ENCODE results near the gene GOT1.

Gene GOT1

DNA sequence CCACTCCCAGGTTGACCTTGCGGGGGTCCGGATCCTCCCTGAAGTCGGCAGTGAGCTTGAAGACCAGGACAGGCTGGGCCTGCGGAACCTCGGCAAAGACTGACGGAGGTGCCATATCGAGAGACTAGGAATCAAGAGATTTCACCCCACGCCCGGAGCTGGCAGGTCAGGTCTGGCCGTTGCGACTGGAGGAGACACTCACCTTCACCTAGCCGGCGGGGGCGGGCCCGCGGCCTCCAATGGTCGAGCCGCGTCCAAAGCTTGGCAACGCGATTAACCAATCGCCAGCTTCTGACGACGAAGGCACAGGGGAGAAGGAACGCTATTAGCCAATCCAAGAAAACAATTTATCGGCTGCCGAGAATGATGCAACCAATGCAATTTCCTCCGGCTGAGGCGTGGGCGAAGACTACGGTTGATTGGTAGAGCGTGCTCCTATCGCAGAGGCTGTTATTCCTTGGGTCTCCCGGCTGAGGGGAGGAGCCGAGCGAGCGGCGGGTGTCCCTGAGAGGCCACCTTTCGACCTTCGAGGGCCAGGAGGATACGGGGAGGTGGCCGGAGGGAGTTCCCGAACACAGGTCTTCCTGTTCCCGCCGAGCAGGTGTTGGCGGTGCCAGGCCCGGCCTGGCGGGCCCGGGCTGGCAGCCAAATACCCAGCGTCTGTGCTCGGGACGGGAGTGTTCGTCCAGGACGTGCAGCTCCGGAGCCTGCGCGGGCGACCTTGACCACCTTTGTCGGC, at the start of gene GOT1:
GOT1 (minus strand) TSS at position 174 of the 739 bp plus-strand sequence; CDS start at position 115, 59 bp downstream.
- TF ChIP-seq SP1 (IDR thresholded peaks at IDR 0.05) (no peak), L3MBTL2 (conservative IDR thresholded peaks at IDR 0.05) (peak; percentile 83)
- TF ChIP-seq, protein P1, sequence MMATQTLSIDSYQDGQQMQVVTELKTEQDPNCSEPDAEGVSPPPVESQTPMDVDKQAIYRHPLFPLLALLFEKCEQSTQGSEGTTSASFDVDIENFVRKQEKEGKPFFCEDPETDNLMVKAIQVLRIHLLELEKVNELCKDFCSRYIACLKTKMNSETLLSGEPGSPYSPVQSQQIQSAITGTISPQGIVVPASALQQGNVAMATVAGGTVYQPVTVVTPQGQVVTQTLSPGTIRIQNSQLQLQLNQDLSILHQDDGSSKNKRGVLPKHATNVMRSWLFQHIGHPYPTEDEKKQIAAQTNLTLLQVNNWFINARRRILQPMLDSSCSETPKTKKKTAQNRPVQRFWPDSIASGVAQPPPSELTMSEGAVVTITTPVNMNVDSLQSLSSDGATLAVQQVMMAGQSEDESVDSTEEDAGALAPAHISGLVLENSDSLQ (IDR thresholded peaks at IDR 0.05) = peak; percentile 97
- ChIA-PET POLR2A (interaction anchor here (0.6 to 2.4 kb wide), 32 partner anchors 9 to 996 kb away, joined by 3 to 25 read pairs (median 4); partner anchors contain the start of genes CNNM1, CUTC, ENTPD7 and SLC25A28), CTCF (no interaction called here)
- peak; percentile 99 for DNase-seq (ENCODE audit: extremely low spot score)

DNA sequence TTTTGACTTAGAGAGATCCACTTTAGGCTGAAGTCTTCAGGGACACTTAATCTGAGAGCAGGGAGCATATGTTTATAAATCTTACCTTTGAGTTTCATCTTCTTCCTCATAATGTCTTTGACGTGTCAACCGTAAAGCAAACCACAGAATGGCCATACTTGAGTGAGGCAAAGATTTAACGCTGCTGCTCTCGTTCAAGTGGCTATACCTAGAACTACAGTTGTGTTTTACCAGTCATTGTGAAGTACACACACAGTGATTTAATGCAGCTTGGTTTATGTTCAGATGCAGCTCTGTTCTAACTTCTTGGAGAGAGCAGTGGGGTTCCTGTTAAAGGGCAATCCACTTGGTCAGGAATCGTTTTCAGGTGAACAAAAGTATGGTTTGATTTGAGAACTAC, 39.9 kb upstream of the GOT1 start:
- DNase-seq (ENCODE audit: extremely low spot score) = no peak
- no peak for TF ChIP-seq ELF4 (IDR thresholded peaks at IDR 0.05)
- ChIA-PET CTCF (interaction anchor here (1.5 kb wide), 1 partner anchor 15 kb away, joined by 3 read pairs; no protein-coding TSS in a partner anchor), POLR2A (interaction anchor here (0.8 kb wide), 1 partner anchor 20 kb away, joined by 4 read pairs; no protein-coding TSS in a partner anchor)

DNA sequence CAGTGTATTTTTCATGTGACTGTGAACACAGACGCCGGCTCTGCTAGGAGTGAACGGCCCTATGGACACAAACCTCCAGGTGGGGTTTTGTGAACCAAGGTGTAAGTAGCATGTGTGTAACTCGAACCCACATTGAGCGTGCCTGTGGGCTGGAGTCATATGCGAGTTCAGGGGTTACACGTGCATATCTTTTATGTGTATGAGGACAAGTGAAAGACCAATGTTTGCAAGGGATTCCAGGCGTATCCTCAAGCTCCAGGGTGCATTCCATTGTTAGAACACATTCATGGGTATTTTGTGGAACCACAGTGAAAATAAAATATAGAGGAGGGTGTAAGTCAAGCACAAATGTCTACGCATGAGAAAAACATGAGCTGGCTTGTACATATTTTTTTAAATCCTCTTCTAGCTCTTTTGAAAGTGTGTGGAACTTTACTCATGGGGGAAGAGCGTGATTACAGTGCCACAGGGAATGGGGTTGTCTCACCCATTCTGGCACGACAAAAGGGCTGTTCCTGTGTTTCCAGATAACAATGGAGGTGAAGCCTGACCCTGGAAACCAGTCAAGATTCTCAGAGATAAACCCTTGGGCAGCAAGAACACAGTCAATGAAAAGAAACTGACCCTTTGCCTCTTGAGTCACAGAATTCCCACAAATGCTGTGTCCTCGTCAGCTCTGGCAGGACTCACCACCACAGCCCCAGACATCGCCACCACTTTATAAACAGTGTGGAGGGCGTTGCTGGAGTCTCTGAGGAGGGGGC, 37.0 kb upstream of the GOT1 start:
- TF ChIP-seq HDGF (IDR thresholded peaks at IDR 0.05; ENCODE audit: borderline replicate concordance) (no peak), SP1 (IDR thresholded peaks at IDR 0.05) (no peak)
- CTCF ChIA-PET = interaction anchor here (1.0 kb wide), 1 partner anchor 25 kb away, joined by 3 read pairs; no protein-coding TSS in a partner anchor
- DNase-seq (ENCODE audit: extremely low spot score) = no peak
- POLR2A ChIA-PET = no interaction called here

DNA sequence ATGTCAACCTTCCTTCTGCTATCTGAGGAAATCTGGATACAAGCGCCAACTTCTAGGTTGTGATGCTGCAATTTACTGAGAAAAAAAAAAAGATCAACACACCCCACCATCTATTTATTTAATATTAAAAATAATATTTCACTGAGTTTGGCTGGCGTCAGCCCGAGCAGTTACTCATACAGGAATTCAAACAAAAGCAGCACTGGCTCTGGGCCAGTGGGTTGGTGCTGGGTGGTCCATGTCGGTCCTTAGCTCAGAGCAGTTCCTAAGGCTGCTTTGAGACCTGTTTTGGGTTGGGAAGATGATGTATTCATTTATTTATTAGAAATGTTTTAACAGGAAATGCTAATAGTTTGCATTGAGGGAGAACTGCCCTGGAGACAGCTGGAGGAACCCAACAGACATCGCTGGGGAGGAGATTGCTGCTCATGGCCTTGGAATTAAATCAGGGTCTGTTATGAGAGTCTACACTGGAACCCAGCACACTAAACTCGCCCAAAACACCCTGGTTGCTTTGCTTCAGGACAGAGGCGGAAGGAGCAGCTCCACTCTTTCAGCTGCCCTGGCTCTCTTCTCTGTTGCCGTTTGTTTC, 36.3 kb upstream of the GOT1 start:
- ChIA-PET CTCF (interaction anchor here (1.0 kb wide), 1 partner anchor 25 kb away, joined by 3 read pairs; no protein-coding TSS in a partner anchor), POLR2A (no interaction called here)
- TF ChIP-seq FOXK2 (IDR thresholded peaks at IDR 0.05) = no peak
- no peak for TF ChIP-seq ELF4 (IDR thresholded peaks at IDR 0.05)
- no peak for TF ChIP-seq FOXA1 (IDR thresholded peaks at IDR 0.05)
- TF ChIP-seq HDGF (IDR thresholded peaks at IDR 0.05; ENCODE audit: borderline replicate concordance) = no peak
- TF ChIP-seq, protein P1 (IDR thresholded peaks at IDR 0.05) = no peak
- no peak for TF ChIP-seq BHLHE40 (IDR thresholded peaks at IDR 0.05; ENCODE audit: borderline replicate concordance)
- no peak for TF ChIP-seq ZNF384 (IDR thresholded peaks at IDR 0.05)
- no peak for TF ChIP-seq SP1 (IDR thresholded peaks at IDR 0.05)
- TF ChIP-seq FOXM1 (IDR thresholded peaks at IDR 0.05; ENCODE audit: borderline replicate concordance) = no peak
- no peak for TF ChIP-seq SUZ12 (IDR thresholded peaks at IDR 0.05)
- no peak for TF ChIP-seq CTBP1 (IDR thresholded peaks at IDR 0.05; ENCODE audit: borderline replicate concordance)
- no peak for TF ChIP-seq TARDBP (IDR thresholded peaks at IDR 0.05)
- no peak for TF ChIP-seq ARNT (IDR thresholded peaks at IDR 0.05)
- TF ChIP-seq L3MBTL2 (conservative IDR thresholded peaks at IDR 0.05) = no peak
- no peak for TF ChIP-seq NFRKB (IDR thresholded peaks at IDR 0.05)
- TF ChIP-seq LEF1 (IDR thresholded peaks at IDR 0.05; ENCODE audit: borderline replicate concordance) = no peak
- DNase-seq (ENCODE audit: extremely low spot score) = no peak

DNA sequence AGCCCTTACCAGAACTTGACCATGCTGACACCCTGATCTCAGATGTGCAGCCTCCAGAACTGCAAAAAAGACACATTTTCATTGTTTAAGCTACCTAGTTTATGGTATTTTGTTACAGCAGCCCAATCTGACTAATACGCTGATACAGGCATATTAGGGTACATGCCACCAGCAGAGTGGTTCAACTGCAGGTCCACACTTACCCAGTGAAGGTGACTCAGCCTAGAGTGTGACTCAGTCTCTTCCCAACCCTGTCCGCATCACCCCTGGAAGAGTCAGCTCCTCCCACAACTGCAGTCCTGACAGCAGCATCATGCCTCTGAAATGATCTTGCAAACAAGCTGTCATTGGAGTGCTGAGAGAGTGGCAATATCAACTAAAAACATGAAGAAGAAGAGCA, 30.8 kb upstream of the GOT1 start:
- TF ChIP-seq SUZ12 (IDR thresholded peaks at IDR 0.05) = no peak
- no peak for TF ChIP-seq HDGF (IDR thresholded peaks at IDR 0.05; ENCODE audit: borderline replicate concordance)
- TF ChIP-seq ELF4 (IDR thresholded peaks at IDR 0.05) = no peak
- TF ChIP-seq FOXK2 (IDR thresholded peaks at IDR 0.05) = no peak
- TF ChIP-seq, protein P1 (IDR thresholded peaks at IDR 0.05) = no peak
- no peak for TF ChIP-seq CTBP1 (IDR thresholded peaks at IDR 0.05; ENCODE audit: borderline replicate concordance)
- TF ChIP-seq ARNT (IDR thresholded peaks at IDR 0.05) = no peak
- no peak for TF ChIP-seq FOXM1 (IDR thresholded peaks at IDR 0.05; ENCODE audit: borderline replicate concordance)
- TF ChIP-seq ZNF384 (IDR thresholded peaks at IDR 0.05) = no peak
- TF ChIP-seq BHLHE40 (IDR thresholded peaks at IDR 0.05; ENCODE audit: borderline replicate concordance) = no peak
- TF ChIP-seq L3MBTL2 (conservative IDR thresholded peaks at IDR 0.05) = no peak
- no peak for TF ChIP-seq FOXA1 (IDR thresholded peaks at IDR 0.05)
- no peak for TF ChIP-seq TARDBP (IDR thresholded peaks at IDR 0.05)
- no peak for TF ChIP-seq SP1 (IDR thresholded peaks at IDR 0.05)
- no peak for TF ChIP-seq LEF1 (IDR thresholded peaks at IDR 0.05; ENCODE audit: borderline replicate concordance)
- CTCF ChIA-PET = no interaction called here
- POLR2A ChIA-PET = interaction anchor here (1.5 kb wide), 1 partner anchor 159 kb away, joined by 3 read pairs; the partner anchor contains the start of gene SLC25A28
- DNase-seq (ENCODE audit: extremely low spot score) = no peak

DNA sequence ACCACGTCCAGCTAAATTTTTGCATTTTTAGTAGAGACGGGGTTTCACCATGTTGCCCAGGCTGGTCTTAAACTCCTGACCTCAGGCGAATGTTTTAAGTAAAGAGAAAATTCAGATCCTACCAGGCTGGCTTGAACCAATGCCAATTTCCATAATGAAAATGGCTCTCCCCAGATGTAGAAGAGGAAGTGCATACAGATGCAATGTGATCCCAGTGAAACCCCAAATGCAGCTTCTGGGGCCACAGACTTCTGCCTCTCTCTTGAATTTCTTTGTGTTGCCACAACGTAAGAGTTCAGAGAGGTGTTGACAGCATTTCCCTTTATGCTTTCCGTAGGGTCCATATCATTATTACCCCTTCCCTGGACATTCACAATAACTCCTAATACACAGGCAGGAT, 29.6 kb upstream of the GOT1 start:
- CTCF ChIA-PET = interaction anchor here (1.0 kb wide), 1 partner anchor 24 kb away, joined by 3 read pairs; no protein-coding TSS in a partner anchor
- TF ChIP-seq HDGF (IDR thresholded peaks at IDR 0.05; ENCODE audit: borderline replicate concordance) = no peak
- no peak for TF ChIP-seq BHLHE40 (IDR thresholded peaks at IDR 0.05; ENCODE audit: borderline replicate concordance)
- TF ChIP-seq, protein P1 (IDR thresholded peaks at IDR 0.05) = no peak
- no peak for TF ChIP-seq L3MBTL2 (conservative IDR thresholded peaks at IDR 0.05)
- TF ChIP-seq ELF4 (IDR thresholded peaks at IDR 0.05) = no peak
- TF ChIP-seq ZNF384 (IDR thresholded peaks at IDR 0.05) = no peak
- TF ChIP-seq TARDBP (IDR thresholded peaks at IDR 0.05) = no peak
- no peak for TF ChIP-seq FOXM1 (IDR thresholded peaks at IDR 0.05; ENCODE audit: borderline replicate concordance)
- no peak for TF ChIP-seq FOXA1 (IDR thresholded peaks at IDR 0.05)
- no peak for TF ChIP-seq FOXK2 (IDR thresholded peaks at IDR 0.05)
- TF ChIP-seq CTBP1 (IDR thresholded peaks at IDR 0.05; ENCODE audit: borderline replicate concordance) = no peak
- TF ChIP-seq ARNT (IDR thresholded peaks at IDR 0.05) = no peak
- no peak for TF ChIP-seq NFRKB (IDR thresholded peaks at IDR 0.05)
- TF ChIP-seq SUZ12 (IDR thresholded peaks at IDR 0.05) = no peak
- TF ChIP-seq SP1 (IDR thresholded peaks at IDR 0.05) = no peak
- no peak for TF ChIP-seq LEF1 (IDR thresholded peaks at IDR 0.05; ENCODE audit: borderline replicate concordance)
- POLR2A ChIA-PET = no interaction called here
- DNase-seq (ENCODE audit: extremely low spot score) = no peak
